HepG2 (cell line): ENCODE results near the gene WNK2. TPM values are rescaled to one million over a fixed set of nuclear protein-coding genes. Genes with fewer than 3 reads are reported as not detected.
"Not testable (repeated sequence)": the region's sequence is repeated elsewhere in the genome, so short reads cannot be mapped to it uniquely, and the experiment has no call there.

Experiments used
- ATAC-seq: fragments of 200-7000 bp; cut with Tn5 transposase; 3 replicates; pipeline ENCODE4 v1.9.1; 2020; ENCODE audit warnings: mild to moderate bottlenecking, moderate library complexity
- BruUV-seq: library from RNA; stranded (reverse); fragments of 400-500 nt; replicated peaks from 2 replicates; lab custom pipeline; 2021; lab: Mats Ljungman, UMichigan
- CTCF ChIA-PET: fragments of 300-600 bp; formaldehyde crosslinking; extraction: SDS; loops from one replicate; lab custom pipeline; 2021; ENCODE audit warnings: low total read pairs, inconsistent platforms, low intra/inter-chr PET ratio; lab: Yijun Ruan, JAX
- POLR2A ChIA-PET: fragments of 350-600 bp; sonication (Branson Sonifier 250); formaldehyde crosslinking; loops from one replicate; lab custom pipeline; 2020; ENCODE audit warnings: antibody characterized with exemption, inconsistent platforms; lab: Yijun Ruan, JAX
- DNase-seq: peaks from one replicate; pipeline ENCODE4 v3.0.0-alpha.2; 2015; ENCODE audit warnings: low spot score
- FAIRE-seq: peaks from 3 replicates; lab custom pipeline; 2011; peaks lifted over from hg19 to GRCh38; lab: Jason Lieb, UNC
- H2AFZ ChIP-seq: one replicate; pipeline ENCODE4 v1.6.1; 2011; ENCODE audit warnings: low read length, inconsistent platforms
- H3K27ac ChIP-seq: fragments of 300-600 bp; 3 replicates; pipeline ENCODE4 v1.8.0; 2011; ENCODE audit warnings: mixed run types, mild to moderate bottlenecking, mixed read lengths, low read length, inconsistent platforms; ENCODE audit not compliant: insufficient read depth; ENCODE audit errors: extremely low read length
- H3K27me3 ChIP-seq, 2 experiments: fragments of 200-600 bp in 1 of 2; 2 replicates in 1 of 2; 3 replicates in 1 of 2; pipeline versions ENCODE4 v1.6.0 to v1.8.0; 2011; ENCODE audit warnings: low read length in 2 of 2, mild to moderate bottlenecking in 2 of 2, moderate library complexity in 2 of 2, inconsistent platforms in 1 of 2; ENCODE audit not compliant: insufficient read depth in 2 of 2, control insufficient read depth in 1 of 2
- H3K36me3 ChIP-seq, 2 experiments: fragments of 200-600 bp in 1 of 2; replicated peaks in 1 of 2; 2 replicates in 1 of 2; 3 replicates in 1 of 2; pipeline versions ENCODE4 v1.5.1 to v1.8.0; 2011; ENCODE audit warnings: low read length in 2 of 2, inconsistent platforms in 1 of 2; ENCODE audit not compliant: insufficient read depth in 2 of 2, control insufficient read depth in 1 of 2
- H3K4me1 ChIP-seq: 2 replicates; pipeline ENCODE4 v1.5.1; 2012; ENCODE audit warnings: low read length, inconsistent platforms; ENCODE audit not compliant: insufficient read depth
- H3K4me2 ChIP-seq: 2 replicates; pipeline ENCODE4 v1.6.0; 2011; ENCODE audit warnings: low read depth, low read length, inconsistent platforms
- H3K4me3 ChIP-seq, 3 experiments: fragments of 200-600 bp in 1 of 3; sonication (generic), shearing (Covaris generic) in 1 of 3; replicated peaks in 1 of 3; 2 replicates each; pipeline ENCODE4 v1.5.1; 2011 to 2016; ENCODE audit warnings: low read length in 3 of 3, inconsistent platforms in 2 of 3, low read depth in 2 of 3, mild to moderate bottlenecking in 2 of 3, control low read depth in 1 of 3, mixed read lengths in 1 of 3; ENCODE audit not compliant: insufficient read depth in 1 of 3
- H3K79me2 ChIP-seq: one replicate; pipeline ENCODE4 v1.6.1; 2011; ENCODE audit warnings: low read length, inconsistent platforms; ENCODE audit not compliant: insufficient read depth
- H3K9ac ChIP-seq: 2 replicates; pipeline ENCODE4 v1.6.0; 2011; ENCODE audit warnings: mild to moderate bottlenecking, low read depth, low read length, inconsistent platforms; ENCODE audit not compliant: insufficient read depth
- H3K9me3 ChIP-seq: 2 replicates; pipeline ENCODE4 v1.5.1; 2012; ENCODE audit warnings: mild to moderate bottlenecking, low read length
- H4K20me1 ChIP-seq: 2 replicates; pipeline ENCODE4 v1.6.0; 2011; ENCODE audit warnings: inconsistent platforms, mild to moderate bottlenecking, low read length, moderate library complexity; ENCODE audit not compliant: insufficient read depth
- ZFY ChIP-seq: sonication (generic); formaldehyde crosslinking; IDR thresholded peaks from 2 replicates; pipeline ENCODE4 v1.4.0; 2020; ENCODE audit warnings: missing genetic modification reagents
- WGBS: methylation state at CpG from one replicate; pipeline ENCODE4 v1.1.6; 2017; ENCODE audit warnings: low lambda C conversion rate; 5-methylcytosine and 5-hydroxymethylcytosine counted together
- in situ Hi-C: cut with HindIII; loops from 2 replicates; pipeline ENCODE4 v1.10.0; 2017; ENCODE audit warnings: low pct_unique_long_range_greater_than_20kb; ENCODE audit not compliant: extremely low pct_ligation_motif_present
- intact Hi-C: fragments of 100-400 bp; cut with micrococcal nuclease; formaldehyde crosslinking; loops from one replicate; pipeline ENCODE4 v1.10.0; 2022; ENCODE audit not compliant: unreplicated experiment
- polyA plus RNA-seq, 8 experiments: library from polyadenylated mRNA; depleted of rRNA in 3 of 8; stranded (reverse) in 7 of 8; unstranded in 1 of 8; fragments of >200 nt; fragmentation: Illumina TruSeq in 4 of 8; extraction: Trizol in 4 of 8; gene quantifications; 2 replicates each; pipeline versions ENCODE4 v1.2.1 to v1.2.3, GENCODE V29; 2011 to 2016; ENCODE audit warnings: low read depth in 4 of 8, missing spikeins in 1 of 8, mixed read lengths in 1 of 8; ENCODE audit not compliant: insufficient read depth in 1 of 8
- total RNA-seq, 5 experiments: library from RNA; depleted of rRNA; stranded (reverse); fragments of >200 nt; fragmentation: Illumina TruSeq; extraction: Trizol; gene quantifications; 2 replicates each; pipeline ENCODE4 v1.2.3, GENCODE V29; 2016; ENCODE audit warnings: low read depth in 1 of 5
- TF ChIP-seq, protein P1 (sequence below): fragments of 450-650 bp; IDR thresholded peaks from 2 replicates; pipeline ENCODE4 v1.6.1; 2016

WNK2 gene
- total and polyA plus RNA-seq, 2 of the 13 experiments (the other 11 are each of a cell fraction or from before 2014, with no cell fraction given): 10.5 to 12.0 TPM

DNA sequence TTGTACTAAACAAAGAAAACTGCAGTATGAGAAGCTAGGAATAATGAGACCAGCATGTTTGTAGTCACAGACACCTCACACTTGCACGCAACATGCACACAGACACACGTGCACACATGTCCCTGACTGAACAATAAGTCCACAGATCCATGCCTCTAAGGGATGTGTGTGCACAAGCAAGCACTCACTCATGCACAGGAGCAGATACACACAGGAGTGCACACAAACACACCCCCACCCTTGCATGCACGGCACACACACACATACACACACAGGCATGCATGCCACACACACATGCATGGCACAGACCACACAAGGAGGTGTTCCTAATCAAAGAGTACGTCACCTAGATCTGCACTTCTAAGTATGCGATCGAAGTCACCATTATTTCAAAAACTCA is 156.2 kb downstream of the WNK2 start:
- no peaks in the 10 kb centered on the region for H3K36me3 ChIP-seq
- ChIA-PET POLR2A (no interaction called here), CTCF (no interaction called here)
- no TSS peak for BruUV-seq
- no peaks in the 10 kb centered on the region for H3K79me2 ChIP-seq
- H3K27ac ChIP-seq: no peak overlapping the region
- no peak for TF ChIP-seq ZFY (CRISPR knock-in tag)
- TF ChIP-seq, protein P1, sequence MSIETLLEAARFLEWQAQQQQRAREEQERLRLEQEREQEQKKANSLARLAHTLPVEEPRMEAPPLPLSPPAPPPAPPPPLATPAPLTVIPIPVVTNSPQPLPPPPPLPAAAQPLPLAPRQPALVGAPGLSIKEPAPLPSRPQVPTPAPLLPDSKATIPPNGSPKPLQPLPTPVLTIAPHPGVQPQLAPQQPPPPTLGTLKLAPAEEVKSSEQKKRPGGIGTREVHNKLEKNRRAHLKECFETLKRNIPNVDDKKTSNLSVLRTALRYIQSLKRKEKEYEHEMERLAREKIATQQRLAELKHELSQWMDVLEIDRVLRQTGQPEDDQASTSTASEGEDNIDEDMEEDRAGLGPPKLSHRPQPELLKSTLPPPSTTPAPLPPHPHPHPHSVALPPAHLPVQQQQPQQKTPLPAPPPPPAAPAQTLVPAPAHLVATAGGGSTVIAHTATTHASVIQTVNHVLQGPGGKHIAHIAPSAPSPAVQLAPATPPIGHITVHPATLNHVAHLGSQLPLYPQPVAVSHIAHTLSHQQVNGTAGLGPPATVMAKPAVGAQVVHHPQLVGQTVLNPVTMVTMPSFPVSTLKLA: 0 out of 2 replicates have a peak, but pooled peaks have one; percentile 4
- TF ChIP-seq, all 625 proteins: peak for 1
- no peak overlapping the region for H2AFZ ChIP-seq
- ATAC-seq (no peak), FAIRE-seq (no peak), DNase-seq (no peak)
- H3K9ac ChIP-seq: no peak overlapping the region
- 77% methylated on average over 6 of the region's 6 CpGs for WGBS
- no peaks in the 10 kb centered on the region for H4K20me1 ChIP-seq
- H3K9me3 ChIP-seq: peaks cover 20% of the 10 kb centered on the region
- intact Hi-C loops: no loop called here
- H3K4me2 ChIP-seq: 0 out of 2 replicates have a peak overlapping the region, but pooled peaks have one; percentile 29
- H3K27me3 ChIP-seq: peaks cover 2 to 3% of the 10 kb centered on the region in 2 experiments; a peak in 2 of 5 replicates
- peaks cover 21% of the 10 kb centered on the region for H3K4me1 ChIP-seq
- in situ Hi-C loops: no loop called here
- H3K4me3 ChIP-seq: no peak overlapping the region

DNA sequence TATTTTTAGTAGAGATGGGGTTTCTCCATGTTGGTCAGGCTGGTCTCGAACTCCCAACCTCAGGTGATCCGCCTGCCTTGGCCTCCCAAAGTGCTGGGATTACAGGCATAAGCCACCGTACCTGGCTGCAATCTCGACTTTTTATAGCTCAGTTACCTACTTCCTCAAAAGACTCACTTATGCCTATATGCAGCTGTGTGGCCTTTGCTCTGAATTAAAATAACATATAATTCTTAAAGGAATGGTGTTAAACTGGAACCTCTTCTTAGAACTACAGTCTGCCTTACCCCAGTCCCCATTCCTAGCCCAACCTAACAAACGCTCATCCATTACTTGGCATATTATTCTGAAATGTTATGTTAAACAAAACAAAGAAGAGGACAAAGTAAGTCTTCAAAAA is 157.9 kb downstream of the WNK2 start:
- ATAC-seq, H3K27ac ChIP-seq, DNase-seq, H3K79me2 ChIP-seq, H3K4me2 ChIP-seq, CTCF ChIA-PET, H4K20me1 ChIP-seq, intact Hi-C loops, BruUV-seq, in situ Hi-C loops, FAIRE-seq, POLR2A ChIA-PET, H3K4me3 ChIP-seq, H2AFZ ChIP-seq, H3K36me3 ChIP-seq, H3K9ac ChIP-seq: not testable (repeated sequence)
- peaks cover 20% of the 10 kb centered on the region for H3K9me3 ChIP-seq
- peaks cover 21% of the 10 kb centered on the region for H3K4me1 ChIP-seq
- 43% methylated on average over 5 of the region's 5 CpGs for WGBS
- peaks cover 0 to 14% of the 10 kb centered on the region in 2 experiments; a peak in 3 of 5 replicates for H3K27me3 ChIP-seq

DNA sequence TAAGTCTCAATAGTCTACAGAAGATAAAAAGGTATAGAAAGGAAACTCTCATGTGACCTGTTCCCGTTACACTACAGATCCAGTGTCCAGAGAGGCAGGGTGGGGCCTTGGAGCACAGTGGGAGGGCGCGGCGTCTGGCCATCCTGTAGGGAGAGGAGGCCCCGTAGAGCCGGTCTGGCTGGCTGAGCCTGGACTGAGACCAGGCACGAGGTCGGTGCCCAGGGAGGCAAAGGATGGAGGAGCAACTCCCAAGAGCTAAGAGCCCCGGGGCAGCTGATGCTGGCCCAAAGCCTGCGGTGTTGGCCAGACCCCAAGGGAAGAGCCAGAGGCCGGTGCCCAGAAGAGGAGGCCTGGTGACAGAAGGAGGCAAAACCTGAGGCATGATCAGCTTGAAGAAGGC is 158.5 kb downstream of the WNK2 start:
- H3K4me1 ChIP-seq: peaks cover 21% of the 10 kb centered on the region
- DNase-seq, H3K79me2 ChIP-seq, H3K9ac ChIP-seq, FAIRE-seq, H4K20me1 ChIP-seq, H2AFZ ChIP-seq, H3K4me3 ChIP-seq, CTCF ChIA-PET, H3K36me3 ChIP-seq, intact Hi-C loops, BruUV-seq, H3K4me2 ChIP-seq, H3K27ac ChIP-seq, in situ Hi-C loops, POLR2A ChIA-PET: not testable (repeated sequence)
- 46% methylated on average over 9 of the region's 11 CpGs for WGBS
- ATAC-seq: peak; percentile 66
- peaks cover 0 to 12% of the 10 kb centered on the region in 2 experiments; a peak in 3 of 5 replicates for H3K27me3 ChIP-seq
- H3K9me3 ChIP-seq: peaks cover 19% of the 10 kb centered on the region
